Peyer's patch (tissue), 4 donors: ENCODE results near the gene PDE5A. TPM values are rescaled to one million over a fixed set of nuclear protein-coding genes. Genes with fewer than 3 reads are reported as not detected.
"Not testable (repeated sequence)": the region's sequence is repeated elsewhere in the genome, so short reads cannot be mapped to it uniquely, and the experiment has no call there.

Source experiments
- DNase-seq, 3 donors: peaks; one replicate each; pipeline ENCODE4 v3.0.0-alpha.2; 2017 to 2019
- H3K27ac ChIP-seq, 4 donors: fragments of 200-600 bp; sonication (generic); one replicate each; pipeline ENCODE4 v1.5.1; 2016 to 2019
- H3K27me3 ChIP-seq, 2 donors: fragments of 200-600 bp; sonication (generic); one replicate each; pipeline ENCODE4 v1.5.1; 2019
- H3K36me3 ChIP-seq, 3 donors: fragments of 200-600 bp; sonication (generic); one replicate each; pipeline ENCODE4 v1.5.1; 2016 to 2019
- H3K4me1 ChIP-seq, 4 donors: fragments of 200-600 bp; sonication (generic); one replicate each; pipeline ENCODE4 v1.5.1; 2016 to 2019
- H3K4me3 ChIP-seq, 4 donors: fragments of 200-600 bp; sonication (generic); 1 replicate in 3 of 4; 2 replicates in 1 of 4; pipeline ENCODE4 v1.5.1; 2016 to 2019; ENCODE audit warnings: mild to moderate bottlenecking in 1 of 4
- H3K9me3 ChIP-seq, 4 donors: fragments of 200-600 bp; sonication (generic); one replicate each; pipeline ENCODE4 v1.5.1; 2016 to 2019; ENCODE audit warnings: mild to moderate bottlenecking in 1 of 4
- CTCF ChIP-seq, 6 experiments: fragments of 450-650 bp in 4 of 6; fragments of 200-600 bp in 2 of 6; sonication (generic) in 1 of 6; IDR thresholded peaks; one replicate each; pipeline ENCODE4 v1.5.1; 2017 to 2019; ENCODE audit warnings: antibody characterized with exemption in 6 of 6, mild to moderate bottlenecking in 3 of 6, moderate library complexity in 1 of 6
- POLR2A ChIP-seq, 2 donors: fragments of 450-650 bp; IDR thresholded peaks; one replicate each; pipeline ENCODE4 v1.5.1; 2017; ENCODE audit warnings: antibody characterized with exemption in 2 of 2, mild to moderate bottlenecking in 2 of 2, moderate library complexity in 2 of 2
- small RNA-seq, 2 donors: library from RNA; depleted of rRNA; stranded (forward); fragments of <200 nt; gene quantifications; one replicate each; pipeline ENCODE3, GENCODE V24; 2016
- total RNA-seq, 4 donors: library from RNA; depleted of rRNA; stranded (reverse); fragments of >200 nt; gene quantifications; one replicate each; pipeline ENCODE4 v1.1.0, GENCODE V29; 2016

Gene PDE5A
- total RNA-seq, 4 donors from 2014 or later: 37.7 to 58.6 (median 47.2) TPM

- not testable (repeated sequence) for H3K27me3 ChIP-seq, H3K4me1 ChIP-seq, H3K27ac ChIP-seq, H3K9me3 ChIP-seq, H3K4me3 ChIP-seq
- peaks cover 0 to 17% (median 0%) of the 10 kb centered on the region in 3 donors for H3K36me3 ChIP-seq
- peak in 1 of 3 donors; percentile 48 for DNase-seq
Measured at GRCh38 chr4:119462733-119463132, 165.9 kb downstream of the PDE5A start.

GRCh38 chr4:119455734-119456133, 172.9 kb downstream of the PDE5A start:
- DNase-seq: peak in 1 of 3 donors; percentile 48
- not testable (repeated sequence) for H3K27me3 ChIP-seq, H3K9me3 ChIP-seq, H3K4me1 ChIP-seq, H3K36me3 ChIP-seq
- H3K4me3 ChIP-seq: peak overlapping the region in 3 of 4 donors; percentile 66 to 90 (median 82)
- peak overlapping the region in 2 of 4 donors; percentile 91 to 93 for H3K27ac ChIP-seq

GRCh38 chr4:119454491-119455270, 173.9 kb downstream of the PDE5A start:
- peak in 1 of 2 donors; percentile 68 for TF ChIP-seq POLR2A (IDR thresholded peaks at IDR 0.05)
- TF ChIP-seq CTCF (IDR thresholded peaks at IDR 0.05): peak in 3 of 6 experiments; percentile 25 to 47 (median 43)
- Histone ChIP-seq H3K27ac (peak overlapping the region; percentile 85 to 93 (median 90)), H3K4me3 (peak overlapping the region; percentile 50 to 90 (median 74))
- H3K4me1 ChIP-seq, H3K9me3 ChIP-seq, H3K36me3 ChIP-seq, H3K27me3 ChIP-seq: not testable (repeated sequence)
- DNase-seq: peak; percentile 95 to 98 (median 98)

- not testable (repeated sequence) for H3K4me1 ChIP-seq, H3K9me3 ChIP-seq, H3K27me3 ChIP-seq, DNase-seq, H3K36me3 ChIP-seq
- peak overlapping the region; percentile 85 to 93 (median 90) for H3K27ac ChIP-seq
- H3K4me3 ChIP-seq: peak overlapping the region; percentile 50 to 90 (median 74)
Measured at GRCh38 chr4:119454151-119454490, 174.5 kb downstream of the PDE5A start.

- not testable (repeated sequence) for H3K36me3 ChIP-seq, DNase-seq, H3K27me3 ChIP-seq, H3K4me1 ChIP-seq, H3K9me3 ChIP-seq, H3K4me3 ChIP-seq, H3K27ac ChIP-seq
Measured at GRCh38 chr4:119453286-119453685, 175.3 kb downstream of the PDE5A start.

- not testable (repeated sequence) for H3K4me1 ChIP-seq, H3K27me3 ChIP-seq, H3K4me3 ChIP-seq, H3K36me3 ChIP-seq, DNase-seq, H3K27ac ChIP-seq, H3K9me3 ChIP-seq
Measured at GRCh38 chr4:119449851-119450250, 178.8 kb downstream of the PDE5A start.

Small RNA genes within 50 kb of the gene (small RNA-seq; reads per million reads assigned to genes)
- gene RF00614: 0 reads per million in 2 donors
